Omental fat pad (tissue), 4 donors: ENCODE results near the gene PXT1. TPM values are rescaled to one million over a fixed set of nuclear protein-coding genes. Genes with fewer than 3 reads are reported as not detected.
A peak's percentile ranks its signal among the peaks of the same experiment; 100 is the strongest.

Experiments used
- ATAC-seq: fragments of 150-250 bp; one replicate; pipeline ENCODE4 v1.9.1; 2016; ENCODE audit warnings: mild to moderate bottlenecking, moderate library complexity; ENCODE audit not compliant: low FRiP score
- DNase-seq: peaks from one replicate; pipeline ENCODE4 v3.0.0-alpha.2; 2019; ENCODE audit warnings: low spot score
- total RNA-seq, 4 donors: library from RNA; depleted of rRNA; stranded (reverse); fragments of >200 nt; gene quantifications; one replicate each; pipeline ENCODE4 v1.1.0, GENCODE V29; 2016
- TF ChIP-seq, protein P1 (sequence below), 3 donors: fragments of 450-650 bp; IDR thresholded peaks; one replicate each; pipeline ENCODE4 v1.5.1; 2016 to 2017; ENCODE audit warnings: antibody characterized with exemption in 3 of 3, mild to moderate bottlenecking in 3 of 3, moderate library complexity in 2 of 3

PXT1 gene
- total RNA-seq, 4 donors from 2014 or later: not detected

DNA sequence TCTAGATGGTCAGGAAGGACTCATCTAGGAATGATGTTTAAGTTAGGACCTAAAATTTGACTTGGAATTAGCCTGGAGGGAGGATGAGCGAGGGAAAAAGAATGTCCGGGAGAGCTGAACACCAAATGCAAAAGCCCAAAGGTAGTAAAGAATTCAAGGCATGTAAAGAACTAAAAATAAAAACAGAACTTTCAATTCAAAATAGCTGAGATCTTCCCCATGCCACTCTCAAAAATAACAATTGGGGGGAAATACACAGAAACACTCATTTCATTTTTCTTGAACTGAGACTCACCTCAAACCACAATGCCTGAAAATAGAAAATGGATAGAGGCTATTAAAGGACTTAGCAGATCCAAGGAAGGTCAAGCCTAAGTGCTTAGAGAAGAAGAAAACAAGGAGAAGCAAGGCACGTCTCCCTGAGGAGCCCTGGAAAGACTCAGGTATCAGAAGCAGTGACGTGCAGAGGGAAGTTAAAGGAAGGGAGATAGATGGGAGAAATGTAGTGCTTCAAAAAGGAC lies 10.4 kb downstream of the PXT1 start:
- TF ChIP-seq, protein P1, sequence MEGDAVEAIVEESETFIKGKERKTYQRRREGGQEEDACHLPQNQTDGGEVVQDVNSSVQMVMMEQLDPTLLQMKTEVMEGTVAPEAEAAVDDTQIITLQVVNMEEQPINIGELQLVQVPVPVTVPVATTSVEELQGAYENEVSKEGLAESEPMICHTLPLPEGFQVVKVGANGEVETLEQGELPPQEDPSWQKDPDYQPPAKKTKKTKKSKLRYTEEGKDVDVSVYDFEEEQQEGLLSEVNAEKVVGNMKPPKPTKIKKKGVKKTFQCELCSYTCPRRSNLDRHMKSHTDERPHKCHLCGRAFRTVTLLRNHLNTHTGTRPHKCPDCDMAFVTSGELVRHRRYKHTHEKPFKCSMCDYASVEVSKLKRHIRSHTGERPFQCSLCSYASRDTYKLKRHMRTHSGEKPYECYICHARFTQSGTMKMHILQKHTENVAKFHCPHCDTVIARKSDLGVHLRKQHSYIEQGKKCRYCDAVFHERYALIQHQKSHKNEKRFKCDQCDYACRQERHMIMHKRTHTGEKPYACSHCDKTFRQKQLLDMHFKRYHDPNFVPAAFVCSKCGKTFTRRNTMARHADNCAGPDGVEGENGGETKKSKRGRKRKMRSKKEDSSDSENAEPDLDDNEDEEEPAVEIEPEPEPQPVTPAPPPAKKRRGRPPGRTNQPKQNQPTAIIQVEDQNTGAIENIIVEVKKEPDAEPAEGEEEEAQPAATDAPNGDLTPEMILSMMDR (IDR thresholded peaks at IDR 0.05): no peak
- DNase-seq (no peak), ATAC-seq (no peak)

DNA sequence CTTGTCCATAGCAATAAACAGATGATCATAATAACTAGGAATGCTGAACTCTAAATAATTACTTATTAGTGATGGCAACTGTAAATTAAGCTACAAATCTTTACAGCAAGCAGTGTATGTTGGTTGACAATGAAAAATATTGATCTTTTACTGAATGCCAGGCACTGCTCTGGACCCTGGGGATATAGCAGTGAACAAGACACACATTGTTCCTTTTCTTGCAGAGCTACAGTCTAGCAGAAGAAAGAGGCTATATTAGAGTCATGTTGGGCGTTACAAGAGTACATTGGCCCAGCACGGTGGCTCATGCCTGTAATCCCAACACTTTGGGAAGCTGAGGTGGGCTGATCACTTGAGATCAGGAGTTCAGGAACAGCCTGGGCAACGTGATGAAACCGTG lies 11.5 kb downstream of the PXT1 start:
- DNase-seq: no peak
- no peak for ATAC-seq
- TF ChIP-seq, protein P1 (IDR thresholded peaks at IDR 0.05): no peak

DNA sequence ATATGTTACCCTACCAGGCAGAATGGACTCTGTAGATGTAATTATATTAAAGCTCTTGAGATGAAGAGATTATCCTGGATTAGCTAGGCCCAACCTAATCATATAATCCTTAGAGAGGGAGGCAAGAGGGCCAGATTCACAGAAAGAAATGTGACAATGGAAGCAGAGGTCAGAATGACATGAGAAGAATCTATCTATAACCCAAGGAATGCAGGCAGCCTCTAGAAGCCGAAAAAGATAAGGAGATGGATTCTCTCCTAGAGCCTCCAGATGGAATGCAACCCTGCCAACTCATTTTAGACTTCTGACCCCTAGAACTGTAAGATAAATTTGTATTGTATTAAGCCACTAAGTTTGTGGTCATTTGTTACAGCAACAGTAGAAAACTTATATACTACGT lies 12.3 kb downstream of the PXT1 start:
- DNase-seq (no peak), ATAC-seq (no peak)
- TF ChIP-seq, protein P1 (IDR thresholded peaks at IDR 0.05): no peak

DNA sequence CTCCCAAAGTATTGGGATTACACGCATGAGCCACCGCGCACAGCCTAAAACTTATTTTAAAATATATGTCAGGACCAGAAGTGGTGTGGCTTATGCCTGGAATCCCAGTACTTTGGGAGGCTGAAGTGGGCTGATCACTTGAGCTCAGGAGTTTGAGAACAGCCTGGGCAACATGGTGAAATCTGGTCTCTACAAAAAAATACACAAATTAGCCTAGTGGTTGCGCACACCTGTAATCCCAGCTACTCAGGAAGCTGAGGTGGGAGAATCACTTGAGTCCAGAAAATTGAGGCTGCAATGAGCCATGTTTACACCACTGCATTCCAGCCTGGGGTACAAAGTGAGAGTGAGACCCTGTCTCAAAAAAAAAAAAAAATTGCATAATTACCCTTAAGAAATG lies 13.7 kb downstream of the PXT1 start:
- TF ChIP-seq, protein P1 (IDR thresholded peaks at IDR 0.05): peak in 1 of 3 donors; percentile 17
- no peak for DNase-seq
- ATAC-seq: no peak

DNA sequence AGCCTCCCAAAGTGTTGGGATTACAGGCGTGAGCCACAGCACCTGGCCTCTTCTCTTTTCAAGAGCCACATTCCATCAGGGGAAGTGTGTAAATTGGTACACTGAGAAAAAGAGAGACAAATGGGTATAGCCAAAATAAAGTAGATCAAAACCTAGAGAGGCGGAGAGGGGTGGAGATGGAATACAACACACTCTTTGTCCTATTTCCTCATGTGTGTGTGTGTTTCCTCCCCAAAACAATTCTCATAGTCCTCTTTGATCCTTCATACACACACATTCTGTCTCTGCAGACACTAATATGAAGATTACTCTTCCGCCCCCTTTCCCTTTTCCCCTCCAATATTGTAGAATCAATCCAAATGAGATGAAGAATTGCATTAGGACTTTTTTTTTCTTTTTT lies 16.0 kb downstream of the PXT1 start:
- no peak for DNase-seq
- TF ChIP-seq, protein P1 (IDR thresholded peaks at IDR 0.05): no peak
- no peak for ATAC-seq

DNA sequence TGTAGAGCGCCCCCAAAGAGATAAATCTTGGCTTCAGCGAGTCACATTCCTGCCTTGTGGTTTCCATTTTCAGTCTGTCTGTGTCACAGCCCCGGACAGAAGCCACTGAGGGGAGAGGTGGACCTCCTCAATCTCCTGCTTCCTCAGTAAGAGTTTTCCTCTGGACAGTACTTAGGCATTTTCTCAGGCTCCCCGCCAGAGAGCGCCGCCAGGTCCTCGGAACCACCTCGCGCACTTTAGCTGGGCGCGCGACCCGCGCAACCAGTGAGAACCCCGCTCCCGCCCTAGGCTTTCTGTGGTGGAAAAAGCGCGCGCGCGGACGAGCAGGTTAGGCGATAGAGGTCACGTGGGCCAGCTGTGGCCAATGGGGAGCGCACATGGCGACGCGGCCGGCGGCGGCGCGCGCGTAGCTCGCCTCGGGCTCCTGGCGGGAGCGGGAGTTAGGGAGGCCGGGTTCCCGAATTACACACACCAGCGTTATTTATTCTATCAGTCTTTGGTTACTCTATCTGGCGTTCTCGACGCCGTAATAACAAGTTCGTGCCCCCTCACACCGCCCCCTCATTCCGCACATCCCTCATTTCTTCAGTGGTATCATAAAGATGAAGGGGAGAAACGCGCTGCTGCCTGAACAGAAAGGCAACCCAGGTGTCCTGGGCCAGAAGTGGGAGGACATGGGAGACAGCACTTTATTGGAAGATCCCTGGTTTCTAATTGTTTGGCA lies 19.4 kb downstream of the PXT1 start:
- TF ChIP-seq, protein P1 (IDR thresholded peaks at IDR 0.05): peak in 1 of 3 donors; percentile 5
- DNase-seq (peak; percentile 97), ATAC-seq (peak; percentile 99)

DNA sequence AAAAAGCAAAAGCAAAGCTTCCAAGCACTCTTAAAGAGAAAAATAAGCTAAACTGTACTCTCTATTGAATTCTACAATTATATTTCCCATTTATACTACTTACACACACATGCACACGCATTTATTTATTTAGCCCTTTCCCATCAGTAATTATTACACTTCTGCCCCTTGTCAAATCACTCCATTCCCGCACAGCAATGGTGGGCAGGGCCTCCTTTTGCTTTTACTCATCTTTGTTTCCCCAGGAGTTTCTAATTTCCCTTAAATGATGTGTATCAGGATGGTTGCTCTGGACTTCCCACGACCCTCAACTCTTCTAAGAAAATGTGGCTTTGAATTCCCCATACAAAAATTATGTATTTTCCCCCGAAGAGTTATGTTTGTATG lies 19.9 kb downstream of the PXT1 start:
- TF ChIP-seq, protein P1 (IDR thresholded peaks at IDR 0.05): no peak
- DNase-seq (no peak), ATAC-seq (no peak)
